Neural cell (in vitro differentiated cells): ENCODE measurements around the gene BRD2. TPM values are rescaled to one million over a fixed set of nuclear protein-coding genes. Genes with fewer than 3 reads are reported as not detected.

Experiments used
- H2AFZ ChIP-seq: fragments of 200-600, 300-800 bp; sonication (generic), shearing (Covaris generic); 2 replicates; pipeline ENCODE4 v1.6.0; 2014; ENCODE audit warnings: low read depth, mild to moderate bottlenecking, antibody characterized with exemption, low read length, moderate library complexity
- H3F3A ChIP-seq: fragments of 200-600 bp; shearing (Covaris generic); 2 replicates; pipeline ENCODE4 v1.6.1; 2016; ENCODE audit warnings: mild to moderate bottlenecking, moderate library complexity, mixed read lengths, antibody characterized with exemption, low read length; ENCODE audit not compliant: insufficient read depth, poor library complexity, severe bottlenecking
- H3K27ac ChIP-seq: fragments of 200-600, 300-800 bp; sonication (generic), shearing (Covaris generic); 2 replicates; pipeline ENCODE4 v1.5.1; 2014; ENCODE audit warnings: mild to moderate bottlenecking, low read length, moderate library complexity
- H3K27me3 ChIP-seq: fragments of 300-800, 200-600 bp; sonication (generic), shearing (Covaris generic); 2 replicates; pipeline ENCODE4 v1.6.0; 2014; ENCODE audit warnings: mild to moderate bottlenecking, low read depth, low read length, moderate library complexity; ENCODE audit not compliant: insufficient read depth
- H3K36me3 ChIP-seq: fragments of 300-800, 200-600 bp; sonication (generic), shearing (Covaris generic); 2 replicates; pipeline ENCODE4 v1.5.1; 2014; ENCODE audit warnings: mild to moderate bottlenecking, antibody characterized with exemption, low read length, moderate library complexity; ENCODE audit not compliant: insufficient read depth
- H3K4me2 ChIP-seq: fragments of 300-800, 200-600 bp; sonication (generic), shearing (Covaris generic); 2 replicates; pipeline ENCODE4 v1.6.0; 2014; ENCODE audit warnings: mild to moderate bottlenecking, low read length
- H3K4me3 ChIP-seq: fragments of 300-800, 200-600 bp; sonication (generic), shearing (Covaris generic); 2 replicates; pipeline ENCODE4 v1.5.1; 2014; ENCODE audit warnings: mild to moderate bottlenecking, low read length, moderate library complexity
- H3K79me2 ChIP-seq: fragments of 200-600 bp; shearing (Covaris generic); replicated peaks from 2 replicates; pipeline ENCODE4 v1.6.0; 2014; ENCODE audit warnings: mild to moderate bottlenecking, low read length, moderate library complexity; ENCODE audit not compliant: insufficient read depth
- H3K9ac ChIP-seq: fragments of 300-800, 200-600 bp; sonication (generic), shearing (Covaris generic); 2 replicates; pipeline ENCODE4 v1.6.1; 2016; ENCODE audit warnings: mild to moderate bottlenecking, low read length, mixed read lengths
- H3K9me2 ChIP-seq: fragments of 200-600 bp; shearing (Covaris generic); 2 replicates; pipeline ENCODE4 v1.6.1; 2016; ENCODE audit warnings: mild to moderate bottlenecking, low read length, mixed read lengths; ENCODE audit not compliant: insufficient read depth
- H3K9me3 ChIP-seq: fragments of 200-600, 300-800 bp; sonication (generic), shearing (Covaris generic); 2 replicates; pipeline ENCODE4 v1.6.1; 2016; ENCODE audit warnings: mild to moderate bottlenecking, mixed run types, low read length, moderate library complexity, mixed read lengths
- H4K20me1 ChIP-seq: fragments of 200-600 bp; shearing (Covaris generic); 2 replicates; pipeline ENCODE4 v1.6.1; 2016; ENCODE audit warnings: mild to moderate bottlenecking, mixed run types; ENCODE audit not compliant: insufficient read depth
- CTCF ChIP-seq: fragments of 450-650 bp; IDR thresholded peaks from 2 replicates; pipeline ENCODE4 v1.5.1; 2014; ENCODE audit warnings: antibody characterized with exemption, mild to moderate bottlenecking, moderate library complexity; ENCODE audit not compliant: poor library complexity, severe bottlenecking
- EP300 ChIP-seq: fragments of 450-650 bp; conservative IDR thresholded peaks from 2 replicates; pipeline ENCODE4 v1.6.1; 2014; ENCODE audit warnings: antibody characterized with exemption, mild to moderate bottlenecking, moderate library complexity; ENCODE audit not compliant: poor library complexity, severe bottlenecking
- EZH2 ChIP-seq: fragments of 200-600, 300-800 bp; shearing (Covaris generic), sonication (generic); IDR thresholded peaks from 2 replicates; pipeline ENCODE4 v1.6.1; 2014; ENCODE audit warnings: antibody characterized with exemption, low read length, borderline replicate concordance, mild to moderate bottlenecking; ENCODE audit not compliant: insufficient read depth, poor library complexity, severe bottlenecking
- MXI1 ChIP-seq: fragments of 450-650 bp; conservative IDR thresholded peaks from 2 replicates; pipeline ENCODE4 v1.6.1; 2014; ENCODE audit warnings: antibody characterized with exemption, mild to moderate bottlenecking; ENCODE audit not compliant: poor library complexity, severe bottlenecking
- POLR2AphosphoS5 ChIP-seq: IDR thresholded peaks from 2 replicates; pipeline ENCODE4 v1.6.1; 2012
- RAD21 ChIP-seq: fragments of 450-650 bp; conservative IDR thresholded peaks from 2 replicates; pipeline ENCODE4 v1.6.1; 2014; ENCODE audit warnings: antibody characterized with exemption, mild to moderate bottlenecking, moderate library complexity
- REST ChIP-seq: IDR thresholded peaks from 2 replicates; pipeline ENCODE4 v1.6.1; 2012; ENCODE audit warnings: borderline replicate concordance
- SMC3 ChIP-seq: fragments of 450-650 bp; conservative IDR thresholded peaks from 2 replicates; pipeline ENCODE4 v1.6.1; 2014; ENCODE audit warnings: antibody characterized with exemption, mild to moderate bottlenecking, moderate library complexity; ENCODE audit not compliant: poor library complexity
- TAF1 ChIP-seq: IDR thresholded peaks from 2 replicates; pipeline ENCODE4 v1.6.1; 2012; ENCODE audit warnings: low read depth
- polyA plus RNA-seq: library from polyadenylated mRNA; depleted of rRNA; stranded (reverse); fragments of >200 nt; gene quantifications from 2 replicates; pipeline ENCODE4 v1.2.3, GENCODE V29; 2014

The BRD2 gene
- polyA plus RNA-seq, 1 donor from 2014 or later: 107 TPM

GRCh38 chr6:33028220-33028849 is 59.9 kb downstream of the BRD2 start:
- Histone ChIP-seq H4K20me1 (no peaks in the 10 kb centered on the region), H3K27ac (no peak overlapping the region), H3K9ac (no peak overlapping the region), H3K9me3 (no peaks in the 10 kb centered on the region), H3K36me3 (no peaks in the 10 kb centered on the region), H3K9me2 (no peaks in the 10 kb centered on the region), H3K79me2 (no peaks in the 10 kb centered on the region), H3K4me3 (no peak overlapping the region), H3K27me3 (no peaks in the 10 kb centered on the region), H2AFZ (no peak overlapping the region), H3K4me2 (no peak overlapping the region), H3F3A (no peaks in the 10 kb centered on the region)
- TF ChIP-seq TAF1: no peak
- TF ChIP-seq EP300: no peak
- no peak for TF ChIP-seq MXI1

- H2AFZ ChIP-seq: no peak overlapping the region
- no peaks in the 10 kb centered on the region for H3K27me3 ChIP-seq
These were observed 61.2 kb downstream of the BRD2 start for GRCh38 chr6:33029328-33030184.

GRCh38 chr6:33030245-33030644 is 61.9 kb downstream of the BRD2 start:
- Histone ChIP-seq H3K27ac (no peak overlapping the region), H3K9me3 (no peaks in the 10 kb centered on the region), H3K9ac (no peak overlapping the region), H3K9me2 (no peaks in the 10 kb centered on the region), H3K79me2 (no peaks in the 10 kb centered on the region), H3F3A (no peaks in the 10 kb centered on the region), H2AFZ (no peak overlapping the region), H3K36me3 (no peaks in the 10 kb centered on the region), H4K20me1 (no peaks in the 10 kb centered on the region), H3K4me3 (no peak overlapping the region), H3K27me3 (no peaks in the 10 kb centered on the region), H3K4me2 (no peak overlapping the region)
- TF ChIP-seq RAD21 (no peak), SMC3 (no peak), MXI1 (no peak), EZH2 (no peak), POLR2AphosphoS5 (no peak), TAF1 (no peak), CTCF (no peak), REST (no peak), EP300 (no peak)

More at GRCh38 chr6:33029328-33030184, 61.2 kb downstream of the BRD2 start:
- no peaks in the 10 kb centered on the region for H3K79me2 ChIP-seq
- no peak overlapping the region for H3K4me2 ChIP-seq
- no peaks in the 10 kb centered on the region for H3K9me2 ChIP-seq
- H3F3A ChIP-seq: no peaks in the 10 kb centered on the region
- no peak overlapping the region for H3K4me3 ChIP-seq
- H3K9me3 ChIP-seq: no peaks in the 10 kb centered on the region
- no peak for TF ChIP-seq TAF1
- H3K9ac ChIP-seq: no peak overlapping the region
- H3K36me3 ChIP-seq: no peaks in the 10 kb centered on the region
- H4K20me1 ChIP-seq: no peaks in the 10 kb centered on the region
- no peak overlapping the region for H3K27ac ChIP-seq
